GM19043 (cell line): ENCODE measurements around the gene PLD5.
"Not testable (repeated sequence)": the region's sequence is repeated elsewhere in the genome, so short reads cannot be mapped to it uniquely, and the experiment has no call there.

Experiments
- ATAC-seq: cut with Tn5 transposase; IDR thresholded peaks from one replicate; pipeline ENCODE4 v1.9.1; 2021; ENCODE audit warnings: low read depth; ENCODE audit not compliant: unreplicated experiment

PLD5 gene

GRCh38 chr1:242506724-242507123 is 17.8 kb downstream of the PLD5 start:
- no peak for ATAC-seq

- ATAC-seq: no peak
Observed at GRCh38 chr1:242489545-242489944, 35.0 kb downstream of the PLD5 start.

GRCh38 chr1:242477944-242478343 is 46.6 kb downstream of the PLD5 start:
- ATAC-seq: no peak

- no peak for ATAC-seq
Observed at GRCh38 chr1:242470774-242471173, 53.7 kb downstream of the PLD5 start.

- no peak for ATAC-seq
Observed at GRCh38 chr1:242468784-242469183, 55.7 kb downstream of the PLD5 start.

GRCh38 chr1:242467556-242468145 is 56.8 kb downstream of the PLD5 start:
- peak; percentile 73 for ATAC-seq

GRCh38 chr1:242462867-242463266 is 61.6 kb downstream of the PLD5 start:
- no peak for ATAC-seq

- ATAC-seq: not testable (repeated sequence)
Observed at GRCh38 chr1:242459740-242460139, 64.8 kb downstream of the PLD5 start.

GRCh38 chr1:242456726-242457269 is 67.7 kb downstream of the PLD5 start:
- no peak for ATAC-seq

- no peak for ATAC-seq
Observed at GRCh38 chr1:242455052-242455361, 69.5 kb downstream of the PLD5 start.

- no peak for ATAC-seq
Observed at GRCh38 chr1:242454262-242455051, 70.0 kb downstream of the PLD5 start.

- ATAC-seq: no peak
Observed at GRCh38 chr1:242452573-242452972, 71.9 kb downstream of the PLD5 start.

- ATAC-seq: no peak
Observed at GRCh38 chr1:242449661-242450060, 74.8 kb downstream of the PLD5 start.

- ATAC-seq: no peak
Observed at GRCh38 chr1:242448910-242449645, 75.4 kb downstream of the PLD5 start.

- ATAC-seq: no peak
Observed at GRCh38 chr1:242447689-242448088, 76.8 kb downstream of the PLD5 start.

- no peak for ATAC-seq
Observed at GRCh38 chr1:242440757-242441156, 83.7 kb downstream of the PLD5 start.

GRCh38 chr1:242435200-242435599 is 89.3 kb downstream of the PLD5 start:
- ATAC-seq: no peak

- no peak for ATAC-seq
Observed at GRCh38 chr1:242432491-242433095, 91.9 kb downstream of the PLD5 start.

- no peak for ATAC-seq
Observed at GRCh38 chr1:242431786-242432185, 92.7 kb downstream of the PLD5 start.

- ATAC-seq: no peak
Observed at GRCh38 chr1:242430956-242431355, 93.5 kb downstream of the PLD5 start.
